Sigmoid colon (tissue), 4 donors: Measurements from ENCODE around the gene PDK2.

Experiments used
- CTCF ChIP-seq, 4 experiments: fragments of 450-650 bp in 3 of 4; fragments of 200-600 bp in 1 of 4; IDR thresholded peaks; one replicate each; pipeline ENCODE4 v1.5.1; 2016 to 2019; ENCODE audit warnings: antibody characterized with exemption in 4 of 4, mild to moderate bottlenecking in 3 of 4, moderate library complexity in 2 of 4
- EP300 ChIP-seq, 4 donors: sonication (generic); formaldehyde crosslinking; IDR thresholded peaks; one replicate each; pipeline ENCODE4 v1.6.1; 2017; ENCODE audit warnings: antibody characterized with exemption in 4 of 4
- POLR2A ChIP-seq, 2 donors: fragments of 450-650 bp; IDR thresholded peaks; one replicate each; pipeline ENCODE4 v1.6.1; 2016; ENCODE audit warnings: antibody characterized with exemption in 2 of 2, mild to moderate bottlenecking in 2 of 2, moderate library complexity in 2 of 2
- POLR2AphosphoS5 ChIP-seq, 4 donors: sonication (generic); formaldehyde crosslinking; IDR thresholded peaks; one replicate each; pipeline ENCODE4 v1.6.1; 2017; ENCODE audit warnings: antibody characterized with exemption in 4 of 4

- TF ChIP-seq CTCF (IDR thresholded peaks at IDR 0.05) (no peak), POLR2AphosphoS5 (IDR thresholded peaks at IDR 0.05) (no peak), POLR2A (IDR thresholded peaks at IDR 0.05) (no peak), EP300 (IDR thresholded peaks at IDR 0.05) (no peak)
These were observed 13.4 kb upstream of the PDK2 start for GRCh38 chr17:50081757-50082156.
